HG03342 (cell line): ENCODE results near the gene C1orf167.

Experiments used
- ATAC-seq: cut with Tn5 transposase; IDR thresholded peaks from one replicate; pipeline ENCODE4 v1.9.1; 2021; ENCODE audit warnings: mild to moderate bottlenecking, moderate library complexity; ENCODE audit not compliant: unreplicated experiment

The C1orf167 gene

GRCh38 chr1:11828511-11828910, 66.5 kb downstream of the C1orf167 start:
- no peak for ATAC-seq

- no peak for ATAC-seq
Measured at GRCh38 chr1:11831945-11832725, 70.1 kb downstream of the C1orf167 start.

GRCh38 chr1:11833497-11833896, 71.5 kb downstream of the C1orf167 start:
- no peak for ATAC-seq

- ATAC-seq = no peak
Measured at GRCh38 chr1:11833900-11834299, 71.9 kb downstream of the C1orf167 start.

GRCh38 chr1:11835441-11836225, 73.6 kb downstream of the C1orf167 start:
- no peak for ATAC-seq

GRCh38 chr1:11836955-11837766, 75.2 kb downstream of the C1orf167 start:
- ATAC-seq = no peak

- ATAC-seq = no peak
Measured at GRCh38 chr1:11837767-11838348, 75.9 kb downstream of the C1orf167 start.

- no peak for ATAC-seq
Measured at GRCh38 chr1:11838349-11839272, 76.6 kb downstream of the C1orf167 start.
